Caco-2 (cell line): ENCODE measurements around the gene TMPRSS3. TPM values are rescaled to one million over a fixed set of nuclear protein-coding genes. Genes with fewer than 3 reads are reported as not detected.
A peak's percentile ranks its signal among the peaks of the same experiment; 100 is the strongest.

ENCODE experiments used
- Bru-seq: library from RNA; stranded (reverse); fragments of 400-500 nt; gene quantifications from one replicate; lab custom pipeline; 2021; lab: Mats Ljungman, UMichigan
- BruChase-seq, 2 experiments: library from RNA; stranded (reverse); fragments of 400-500 nt; gene quantifications; one replicate each; lab custom pipeline; 2021; lab: Mats Ljungman, UMichigan
- BruUV-seq: library from RNA; stranded (reverse); fragments of 400-500 nt; replicated peaks from 2 replicates; lab custom pipeline; 2021; lab: Mats Ljungman, UMichigan
- CTCF ChIA-PET: fragments of 300-600 bp; sonication (Branson Sonifier 250); formaldehyde crosslinking; loops from one replicate; lab custom pipeline; 2022; ENCODE audit warnings: antibody characterized with exemption; lab: Charles Lee
- POLR2A ChIA-PET: fragments of 300-600 bp; sonication (Branson Sonifier 250); formaldehyde crosslinking; loops from one replicate; lab custom pipeline; 2022; ENCODE audit warnings: antibody characterized with exemption; lab: Charles Lee
- DNase-seq, 2 experiments: peaks; one replicate each; pipeline versions ENCODE4 v3.0.0 to v3.0.0-alpha.2; 2020 to 2022
- H3K27me3 ChIP-seq: replicated peaks from 2 replicates; pipeline ENCODE4 v1.6.0; 2011; ENCODE audit warnings: low read length; ENCODE audit not compliant: control insufficient read depth, insufficient read depth
- H3K36me3 ChIP-seq: 2 replicates; pipeline ENCODE4 v1.5.1; 2011; ENCODE audit warnings: low read length; ENCODE audit not compliant: control insufficient read depth, insufficient read depth
- H3K4me1 ChIP-seq: fragments of 250-450 bp; sonication (Bioruptor Pico); 2 replicates; pipeline ENCODE4 v1.5.1; 2020; ENCODE audit warnings: mild to moderate bottlenecking
- H3K4me3 ChIP-seq: 2 replicates; pipeline ENCODE4 v1.5.1; 2011; ENCODE audit warnings: low read depth, mild to moderate bottlenecking, control low read depth, low read length
- H3K9me3 ChIP-seq: fragments of 250-450 bp; sonication (Bioruptor Pico); 2 replicates; pipeline ENCODE4 v1.5.1; 2020; ENCODE audit warnings: mild to moderate bottlenecking, moderate library complexity
- H3K27ac Mint-ChIP-seq: one replicate; pipeline ENCODE4 v1.8.0; 2022; ENCODE audit warnings: mixed read lengths; ENCODE audit not compliant: unreplicated experiment
- H3K27me3 Mint-ChIP-seq: one replicate; pipeline ENCODE4 v1.8.0; 2022; ENCODE audit warnings: mixed read lengths; ENCODE audit not compliant: insufficient read depth, unreplicated experiment
- H3K36me3 Mint-ChIP-seq: one replicate; pipeline ENCODE4 v1.8.0; 2022; ENCODE audit warnings: mild to moderate bottlenecking, mixed read lengths; ENCODE audit not compliant: insufficient read depth, unreplicated experiment
- H3K4me1 Mint-ChIP-seq: one replicate; pipeline ENCODE4 v1.8.0; 2022; ENCODE audit warnings: low read depth, mixed read lengths; ENCODE audit not compliant: unreplicated experiment
- H3K4me3 Mint-ChIP-seq: one replicate; pipeline ENCODE4 v1.8.0; 2022; ENCODE audit warnings: mild to moderate bottlenecking, moderate library complexity, mixed read lengths; ENCODE audit not compliant: unreplicated experiment
- H3K9me3 Mint-ChIP-seq: one replicate; pipeline ENCODE4 v1.8.0; 2022; ENCODE audit warnings: mixed read lengths; ENCODE audit not compliant: unreplicated experiment
- intact Hi-C: fragments of 100-400 bp; cut with micrococcal nuclease; formaldehyde crosslinking; loops from one replicate; pipeline ENCODE4 v1.10.0; 2022; ENCODE audit not compliant: unreplicated experiment
- long read RNA-seq: library from polyadenylated mRNA; stranded (forward); transcript quantifications from one replicate; pipeline ENCODE4 v2.0.0, GENCODE V29; 2022
- total RNA-seq: library from RNA; stranded (reverse); gene quantifications from 2 replicates; pipeline ENCODE4 v1.2.3, GENCODE V29; 2022
- TF ChIP-seq, protein P1 (sequence below), 2 experiments: fragments of 200-600 bp in 1 of 2; IDR thresholded peaks; 1 replicate in 1 of 2; 2 replicates in 1 of 2; pipeline versions ENCODE4 v1.5.1 to v1.8.0; 2011 to 2022; ENCODE audit warnings: antibody characterized with exemption in 1 of 2, control low read depth in 1 of 2, inconsistent platforms in 1 of 2, low read depth in 1 of 2, low read length in 1 of 2, mild to moderate bottlenecking in 1 of 2, moderate library complexity in 1 of 2; ENCODE audit not compliant: insufficient read depth in 1 of 2, severe bottlenecking in 1 of 2, unreplicated experiment in 1 of 2

The TMPRSS3 gene
- total RNA-seq (not detected in 2 replicates), Bru-seq, nascent RNA (percentile 8 among the genes with signal in this experiment), BruChase-seq, experiment 1, labeled RNA remaining after a 2-hour chase (percentile 4 among the genes with signal in this experiment), BruChase-seq, experiment 2, labeled RNA remaining after a 6-hour chase (percentile 13 among the genes with signal in this experiment)
- long read RNA-seq: 0 reads

DNA sequence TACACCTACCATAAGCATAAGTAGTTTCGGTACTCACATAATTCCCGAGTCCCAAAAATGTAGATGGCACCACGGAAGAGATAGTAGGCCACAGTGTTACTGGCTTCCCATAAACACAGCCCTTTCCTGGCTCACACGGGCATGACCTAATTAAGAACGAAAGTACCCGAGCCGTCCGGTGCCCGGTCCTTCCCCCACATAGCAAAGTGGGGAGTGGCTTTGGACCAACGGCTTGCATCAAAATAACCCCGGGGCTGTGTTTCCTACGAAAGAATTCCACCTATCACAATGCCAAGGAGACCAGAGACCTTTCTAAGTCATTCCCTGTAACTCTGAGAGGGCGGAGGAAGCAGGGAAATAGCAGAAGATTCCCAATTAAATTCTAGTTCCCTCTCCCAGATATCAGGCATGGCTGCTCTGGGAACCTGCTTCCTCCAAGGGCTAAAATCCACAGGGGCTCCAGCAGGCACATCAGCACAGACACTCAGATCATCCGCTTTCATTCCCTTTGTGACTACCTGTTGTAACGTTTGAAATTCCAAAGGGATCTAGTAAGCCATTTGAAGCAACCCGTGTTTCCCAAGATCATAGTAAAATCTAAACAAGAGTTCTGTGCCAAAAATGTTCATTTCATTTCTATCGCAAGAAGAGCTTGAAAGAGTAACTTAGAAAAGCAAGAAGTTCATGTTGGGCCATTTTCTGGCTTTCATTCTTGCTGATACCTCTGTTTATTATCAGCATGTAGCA is at the start of gene TMPRSS3:
Gene TMPRSS3, minus strand, starts transcription at position 148 of the 747 bp plus-strand sequence. CDS start 635 bp downstream, outside the sequence.
- Mint-ChIP-seq H3K36me3 (no peaks in the 10 kb centered on the region), H3K27me3 (no peaks in the 10 kb centered on the region), H3K4me1 (peaks cover 15% of the 10 kb centered on the region), H3K27ac (no peak within 1 kb of the TSS), H3K9me3 (no peaks in the 10 kb centered on the region), H3K4me3 (no peak within 1 kb of the TSS)
- TF ChIP-seq, protein P1, sequence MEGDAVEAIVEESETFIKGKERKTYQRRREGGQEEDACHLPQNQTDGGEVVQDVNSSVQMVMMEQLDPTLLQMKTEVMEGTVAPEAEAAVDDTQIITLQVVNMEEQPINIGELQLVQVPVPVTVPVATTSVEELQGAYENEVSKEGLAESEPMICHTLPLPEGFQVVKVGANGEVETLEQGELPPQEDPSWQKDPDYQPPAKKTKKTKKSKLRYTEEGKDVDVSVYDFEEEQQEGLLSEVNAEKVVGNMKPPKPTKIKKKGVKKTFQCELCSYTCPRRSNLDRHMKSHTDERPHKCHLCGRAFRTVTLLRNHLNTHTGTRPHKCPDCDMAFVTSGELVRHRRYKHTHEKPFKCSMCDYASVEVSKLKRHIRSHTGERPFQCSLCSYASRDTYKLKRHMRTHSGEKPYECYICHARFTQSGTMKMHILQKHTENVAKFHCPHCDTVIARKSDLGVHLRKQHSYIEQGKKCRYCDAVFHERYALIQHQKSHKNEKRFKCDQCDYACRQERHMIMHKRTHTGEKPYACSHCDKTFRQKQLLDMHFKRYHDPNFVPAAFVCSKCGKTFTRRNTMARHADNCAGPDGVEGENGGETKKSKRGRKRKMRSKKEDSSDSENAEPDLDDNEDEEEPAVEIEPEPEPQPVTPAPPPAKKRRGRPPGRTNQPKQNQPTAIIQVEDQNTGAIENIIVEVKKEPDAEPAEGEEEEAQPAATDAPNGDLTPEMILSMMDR (IDR thresholded peaks at IDR 0.05; ENCODE audit: insufficient read depth in 1 of 2, low read depth in 1 of 2, low read length in 1 of 2, severe bottlenecking in 1 of 2, unreplicated experiment in 1 of 2): no peak
- ChIA-PET POLR2A (no interaction called here), CTCF (no interaction called here)
- peaks cover 6% of the 10 kb centered on the region; the same call in 1 of the 2 replicates for H3K4me1 ChIP-seq
- intact Hi-C loops: no loop called here
- H3K36me3 ChIP-seq: no peaks in the 10 kb centered on the region
- DNase-seq: no peak
- no peaks in the 10 kb centered on the region for H3K9me3 ChIP-seq
- BruUV-seq: no TSS peak
- no peaks in the 10 kb centered on the region for H3K27me3 ChIP-seq
- no peak within 1 kb of the TSS for H3K4me3 ChIP-seq

DNA sequence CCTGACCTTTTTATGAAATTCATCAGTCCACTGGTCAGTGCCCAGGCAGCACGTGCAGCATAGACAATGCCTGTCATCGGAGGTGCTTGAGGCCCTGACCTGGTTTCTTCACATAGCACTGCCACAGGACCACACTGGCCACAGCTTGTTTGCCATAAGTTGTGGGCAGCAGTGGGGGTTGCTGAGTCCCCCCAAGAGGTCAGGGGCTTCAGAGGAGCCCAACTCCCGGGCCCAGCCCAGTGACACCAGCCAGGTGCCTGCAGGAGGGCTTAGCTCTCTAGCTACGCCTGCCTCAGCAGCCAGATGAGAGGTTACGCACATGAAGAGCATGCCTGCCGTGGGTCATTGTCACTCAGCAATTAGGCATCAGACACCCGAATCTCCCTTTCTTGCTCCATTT is 49.5 kb upstream of the TMPRSS3 start:
- Mint-ChIP-seq H3K4me3 (no peak overlapping the region), H3K9me3 (no peaks in the 10 kb centered on the region), H3K4me1 (no peaks in the 10 kb centered on the region), H3K36me3 (no peaks in the 10 kb centered on the region), H3K27me3 (no peaks in the 10 kb centered on the region), H3K27ac (no peak overlapping the region)
- no TSS peak for BruUV-seq
- TF ChIP-seq, protein P1 (IDR thresholded peaks at IDR 0.05; ENCODE audit: insufficient read depth in 1 of 2, low read depth in 1 of 2, low read length in 1 of 2, severe bottlenecking in 1 of 2, unreplicated experiment in 1 of 2): no peak
- CTCF ChIA-PET: interaction anchor here (1.2 kb wide), 1 partner anchor 135 kb away, joined by 3 read pairs; no protein-coding TSS in a partner anchor
- no peaks in the 10 kb centered on the region for H3K36me3 ChIP-seq
- no peak overlapping the region for H3K4me3 ChIP-seq
- no peak for DNase-seq
- H3K27me3 ChIP-seq: no peaks in the 10 kb centered on the region; the same call in 1 of the 2 replicates
- no peaks in the 10 kb centered on the region for H3K4me1 ChIP-seq
- intact Hi-C loops: no loop called here
- no peaks in the 10 kb centered on the region for H3K9me3 ChIP-seq
- POLR2A ChIA-PET: no interaction called here

DNA sequence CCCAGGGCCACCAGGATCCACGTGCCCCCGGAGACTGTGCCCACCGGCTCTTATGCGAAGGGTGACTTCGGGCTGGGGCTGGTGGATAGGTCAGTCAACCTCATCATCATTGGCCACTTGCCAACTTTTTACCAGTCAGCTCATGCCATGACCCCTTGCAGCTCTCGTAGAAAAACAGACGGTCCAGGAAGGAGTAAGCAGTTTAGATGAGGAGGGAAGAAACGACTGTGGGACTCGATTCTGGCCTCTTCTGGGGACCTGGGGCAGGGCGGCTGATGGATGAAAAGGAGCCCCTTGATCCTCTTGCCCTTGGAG is 48.9 kb upstream of the TMPRSS3 start:
- intact Hi-C loops: no loop called here
- ChIA-PET CTCF (interaction anchor here (0.6 to 1.2 kb wide), 3 partner anchors 67 to 134 kb away, joined by 3 to 7 read pairs (median 3); no protein-coding TSS in a partner anchor), POLR2A (interaction anchor here (0.6 kb wide), 1 partner anchor 210 kb away, joined by 3 read pairs; no protein-coding TSS in a partner anchor)
- H3K27me3 Mint-ChIP-seq: no peaks in the 10 kb centered on the region
- TF ChIP-seq, protein P1 (IDR thresholded peaks at IDR 0.05; ENCODE audit: insufficient read depth in 1 of 2, low read depth in 1 of 2, low read length in 1 of 2, severe bottlenecking in 1 of 2, unreplicated experiment in 1 of 2): no peak
- no peak overlapping the region for H3K4me3 Mint-ChIP-seq
- H3K9me3 Mint-ChIP-seq: no peaks in the 10 kb centered on the region
- Histone ChIP-seq H3K4me1 (no peaks in the 10 kb centered on the region), H3K9me3 (no peaks in the 10 kb centered on the region), H3K4me3 (no peak overlapping the region), H3K27me3 (no peaks in the 10 kb centered on the region; the same call in 1 of the 2 replicates), H3K36me3 (no peaks in the 10 kb centered on the region)
- H3K27ac Mint-ChIP-seq: no peak overlapping the region
- BruUV-seq: no TSS peak
- DNase-seq: no peak
- no peaks in the 10 kb centered on the region for H3K36me3 Mint-ChIP-seq
- no peaks in the 10 kb centered on the region for H3K4me1 Mint-ChIP-seq
